Measurements from ENCODE around the gene RXRA.

RXRA gene

GRCh38 chr9:134485653-134486052, 159.4 kb downstream of the RXRA start:
- no peaks in the 10 kb centered on the region for H3K9me3 ChIP-seq (ENCODE audit: low read length)
- peaks cover 16% of the 10 kb centered on the region for H3K27me3 ChIP-seq (ENCODE audit: insufficient read depth, low read length)

GRCh38 chr9:134486143-134486591, 159.9 kb downstream of the RXRA start:
- Histone ChIP-seq H2AFZ (ENCODE audit: low read depth, low read length) (no peak overlapping the region), H3K27me3 (ENCODE audit: insufficient read depth, low read length) (peaks cover 16% of the 10 kb centered on the region), H3K4me1 (ENCODE audit: insufficient read depth, low read length) (no peaks in the 10 kb centered on the region), H3K9me3 (ENCODE audit: low read length) (no peaks in the 10 kb centered on the region), H3K4me3 (ENCODE audit: low read length) (no peak overlapping the region), H3K36me3 (ENCODE audit: insufficient read depth, low read length) (no peaks in the 10 kb centered on the region)

More at GRCh38 chr9:134485653-134486052, 159.4 kb downstream of the RXRA start:
- no peak overlapping the region for H2AFZ ChIP-seq (ENCODE audit: low read depth, low read length)
- no peaks in the 10 kb centered on the region for H3K36me3 ChIP-seq (ENCODE audit: insufficient read depth, low read length)
- H3K4me1 ChIP-seq (ENCODE audit: insufficient read depth, low read length) = no peaks in the 10 kb centered on the region
- H3K4me3 ChIP-seq (ENCODE audit: low read length) = no peak overlapping the region

GRCh38 chr9:134486596-134486995, 160.3 kb downstream of the RXRA start:
- no peaks in the 10 kb centered on the region for H3K36me3 ChIP-seq (ENCODE audit: insufficient read depth, low read length)
- H2AFZ ChIP-seq (ENCODE audit: low read depth, low read length) = no peak overlapping the region
- H3K27me3 ChIP-seq (ENCODE audit: insufficient read depth, low read length) = peaks cover 19% of the 10 kb centered on the region
- H3K9me3 ChIP-seq (ENCODE audit: low read length) = no peaks in the 10 kb centered on the region
- H3K4me3 ChIP-seq (ENCODE audit: low read length) = no peak overlapping the region
- no peaks in the 10 kb centered on the region for H3K4me1 ChIP-seq (ENCODE audit: insufficient read depth, low read length)
